GM08714 (cell line): ENCODE results near the gene ISLR.

ENCODE experiments used
- H3K4me3 ChIP-seq: fragments of 200-500 bp; sonication (Bioruptor generic); 2 replicates; pipeline ENCODE4 v1.5.1; 2014; ENCODE audit warnings: mild to moderate bottlenecking, low read length, inconsistent platforms
- ZNF274 ChIP-seq: IDR thresholded peaks from 2 replicates; pipeline ENCODE4 v1.6.1; 2012; ENCODE audit warnings: mild to moderate bottlenecking, low read depth, low read length

The ISLR gene

DNA sequence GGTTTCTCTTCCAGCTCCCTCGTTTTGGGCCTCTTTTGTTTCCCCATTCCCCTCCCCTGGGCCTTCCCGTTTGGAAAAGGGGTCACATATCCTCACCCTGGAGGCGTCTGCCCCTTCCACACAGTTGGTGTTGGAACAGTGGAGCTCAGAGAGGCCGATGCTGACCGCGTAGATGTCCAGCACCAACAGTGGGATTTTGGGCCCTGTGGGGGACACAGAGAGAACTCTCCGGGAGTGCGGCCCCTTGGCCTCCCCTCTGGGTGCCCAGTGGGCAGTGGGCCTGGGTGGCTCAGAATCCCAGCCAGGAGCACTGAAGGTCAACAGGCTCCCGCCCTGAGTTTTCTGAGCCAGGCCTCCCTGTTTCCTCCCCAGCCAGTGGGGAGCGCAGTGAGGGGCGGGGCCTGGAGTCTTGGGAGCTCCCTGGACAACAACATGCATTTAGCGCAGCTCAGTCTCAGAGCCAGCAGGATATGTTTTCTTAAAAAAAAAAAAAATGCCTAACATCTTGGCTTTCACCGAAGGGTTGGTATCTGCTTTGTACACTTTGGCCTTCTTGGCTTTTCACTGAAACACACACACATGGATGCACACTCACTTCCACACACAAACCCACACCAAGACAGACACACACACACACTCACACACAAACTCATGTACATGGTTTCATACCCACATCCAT, 670 bp upstream of the ISLR start:
- no peak for TF ChIP-seq ZNF274
- H3K4me3 ChIP-seq: no peak overlapping the region

GRCh38 chr15:74174219-74174957, 878 bp downstream of the ISLR start:
- no peak overlapping the region for H3K4me3 ChIP-seq
- TF ChIP-seq ZNF274: no peak

DNA sequence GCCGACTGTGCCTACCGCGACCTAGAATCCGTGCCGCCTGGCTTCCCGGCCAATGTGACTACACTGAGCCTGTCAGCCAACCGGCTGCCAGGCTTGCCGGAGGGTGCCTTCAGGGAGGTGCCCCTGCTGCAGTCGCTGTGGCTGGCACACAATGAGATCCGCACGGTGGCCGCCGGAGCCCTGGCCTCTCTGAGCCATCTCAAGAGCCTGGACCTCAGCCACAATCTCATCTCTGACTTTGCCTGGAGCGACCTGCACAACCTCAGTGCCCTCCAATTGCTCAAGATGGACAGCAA, 1.4 kb downstream of the ISLR start:
- H3K4me3 ChIP-seq: no peak overlapping the region
- no peak for TF ChIP-seq ZNF274

DNA sequence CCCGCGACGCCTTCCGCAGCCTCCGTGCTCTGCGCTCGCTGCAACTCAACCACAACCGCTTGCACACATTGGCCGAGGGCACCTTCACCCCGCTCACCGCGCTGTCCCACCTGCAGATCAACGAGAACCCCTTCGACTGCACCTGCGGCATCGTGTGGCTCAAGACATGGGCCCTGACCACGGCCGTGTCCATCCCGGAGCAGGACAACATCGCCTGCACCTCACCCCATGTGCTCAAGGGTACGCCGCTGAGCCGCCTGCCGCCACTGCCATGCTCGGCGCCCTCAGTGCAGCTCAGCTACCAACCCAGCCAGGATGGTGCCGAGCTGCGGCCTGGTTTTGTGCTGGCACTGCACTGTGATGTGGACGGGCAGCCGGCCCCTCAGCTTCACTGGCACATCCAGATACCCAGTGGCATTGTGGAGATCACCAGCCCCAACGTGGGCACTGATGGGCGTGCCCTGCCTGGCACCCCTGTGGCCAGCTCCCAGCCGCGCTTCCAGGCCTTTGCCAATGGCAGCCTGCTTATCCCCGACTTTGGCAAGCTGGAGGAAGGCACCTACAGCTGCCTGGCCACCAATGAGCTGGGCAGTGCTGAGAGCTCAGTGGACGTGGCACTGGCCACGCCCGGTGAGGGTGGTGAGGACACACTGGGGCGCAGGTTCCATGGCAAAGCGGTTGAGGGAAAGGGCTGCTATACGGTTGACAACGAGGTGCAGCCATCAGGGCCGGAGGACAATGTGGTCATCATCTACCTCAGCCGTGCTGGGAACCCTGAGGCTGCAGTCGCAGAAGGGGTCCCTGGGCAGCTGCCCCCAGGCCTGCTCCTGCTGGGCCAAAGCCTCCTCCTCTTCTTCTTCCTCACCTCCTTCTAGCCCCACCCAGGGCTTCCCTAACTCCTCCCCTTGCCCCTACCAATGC, 2.0 kb downstream of the ISLR start:
- TF ChIP-seq ZNF274: no peak
- no peak overlapping the region for H3K4me3 ChIP-seq

- TF ChIP-seq ZNF274: no peak
- H3K4me3 ChIP-seq: no peak overlapping the region
These were observed 3.0 kb downstream of the ISLR start for GRCh38 chr15:74176262-74177214.

DNA sequence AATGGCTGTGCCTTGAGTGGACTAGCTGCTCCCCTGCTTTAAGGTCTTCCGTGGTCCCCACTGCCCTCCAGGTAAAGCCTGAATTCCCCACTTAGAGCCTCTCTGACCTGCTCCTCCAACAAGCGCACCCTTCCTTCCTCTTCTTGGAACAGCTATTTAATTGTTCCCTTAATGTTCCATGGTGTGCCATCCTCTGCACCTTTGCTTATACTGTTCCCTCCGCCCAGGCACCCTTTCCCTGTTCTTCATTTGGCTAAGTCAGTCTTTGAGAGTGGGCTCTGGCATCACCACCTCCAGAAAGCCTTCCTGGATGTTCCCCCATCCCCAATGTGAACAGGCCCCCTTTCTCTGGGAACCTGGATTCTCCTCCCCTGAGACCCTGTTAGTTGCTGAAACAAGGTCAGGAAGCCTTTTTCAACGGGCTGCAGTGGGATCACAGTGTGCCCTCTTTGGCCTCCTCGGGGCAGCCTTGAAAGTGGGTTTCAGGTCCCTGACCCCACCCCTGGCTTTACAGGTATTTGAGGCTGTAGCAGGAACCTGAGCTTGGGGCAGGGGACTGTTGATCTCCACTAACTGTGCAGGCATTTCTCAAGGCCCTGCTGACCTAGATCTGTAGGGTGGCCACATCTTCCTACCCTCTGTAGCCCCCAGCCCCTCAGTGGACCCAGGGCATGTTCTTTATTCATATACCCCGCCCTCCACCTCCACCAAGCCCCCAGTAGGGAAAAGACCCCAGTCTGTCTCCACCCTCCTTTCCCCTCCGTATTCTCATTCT, 5.0 kb downstream of the ISLR start:
- no peak overlapping the region for H3K4me3 ChIP-seq
- TF ChIP-seq ZNF274: no peak

DNA sequence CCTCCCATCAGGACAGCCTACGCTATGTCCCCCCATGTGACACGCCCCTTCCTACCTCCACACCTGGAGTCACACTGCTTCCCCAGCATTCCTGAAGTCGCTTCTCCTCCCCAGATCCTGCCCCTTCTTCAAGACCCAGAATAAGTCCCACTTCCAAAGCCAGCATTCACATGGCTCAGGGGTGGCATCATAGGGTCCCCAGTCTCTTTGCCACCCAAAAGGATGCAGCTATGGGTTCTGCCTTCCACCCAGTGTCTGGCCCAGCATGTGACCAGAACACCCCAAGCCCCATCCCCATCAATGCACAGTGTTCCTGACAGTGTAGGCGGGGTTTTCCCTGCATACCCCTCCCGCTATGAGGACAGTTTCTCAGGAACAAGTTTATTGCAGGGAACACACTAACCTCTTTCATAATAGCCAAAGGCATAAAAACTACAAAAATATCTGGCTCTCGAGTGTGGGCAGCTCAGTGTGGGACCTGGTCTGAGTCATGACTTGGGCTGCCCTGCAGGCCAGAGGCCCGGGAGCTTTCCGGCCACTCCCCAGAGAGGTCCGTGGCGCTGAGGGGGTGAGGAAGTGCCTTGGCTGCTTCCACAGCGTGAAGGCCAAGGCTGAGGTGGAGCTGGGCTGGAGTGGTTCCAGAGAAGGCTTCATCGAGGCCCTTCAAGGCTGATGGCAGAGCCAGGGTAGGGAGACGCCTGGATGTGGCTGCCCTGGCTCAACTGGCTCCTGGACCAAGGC, 5.8 kb downstream of the ISLR start:
- no peak for TF ChIP-seq ZNF274
- H3K4me3 ChIP-seq: no peak overlapping the region

- no peak overlapping the region for H3K4me3 ChIP-seq
- TF ChIP-seq ZNF274: no peak
These were observed 6.7 kb downstream of the ISLR start for GRCh38 chr15:74179983-74180880.

GRCh38 chr15:74180881-74181602, 7.5 kb downstream of the ISLR start:
- H3K4me3 ChIP-seq: no peak overlapping the region
- TF ChIP-seq ZNF274: no peak

GRCh38 chr15:74182131-74182530, 8.6 kb downstream of the ISLR start:
- no peak overlapping the region for H3K4me3 ChIP-seq
- no peak for TF ChIP-seq ZNF274

GRCh38 chr15:74184582-74185091, 11.1 kb downstream of the ISLR start:
- TF ChIP-seq ZNF274: no peak
- H3K4me3 ChIP-seq: no peak overlapping the region
